HUES48 (cell line): ENCODE measurements around the gene NECAB3.
"Not testable (repeated sequence)": the region's sequence is repeated elsewhere in the genome, so short reads cannot be mapped to it uniquely, and the experiment has no call there.

Experiments
- H3K27ac ChIP-seq: one replicate; pipeline ENCODE4 v1.7.0; 2013; ENCODE audit warnings: low read depth, low read length, inconsistent platforms
- H3K27me3 ChIP-seq: 2 replicates; pipeline ENCODE4 v1.6.1; 2013; ENCODE audit warnings: mild to moderate bottlenecking, low read length; ENCODE audit not compliant: control insufficient read depth, insufficient read depth
- H3K36me3 ChIP-seq: 2 replicates; pipeline ENCODE4 v1.6.1; 2013; ENCODE audit warnings: low read length; ENCODE audit not compliant: control insufficient read depth, insufficient read depth
- H3K4me1 ChIP-seq: 2 replicates; pipeline ENCODE4 v1.6.1; 2013; ENCODE audit warnings: mild to moderate bottlenecking, low read length; ENCODE audit not compliant: control insufficient read depth, insufficient read depth
- H3K4me3 ChIP-seq: 2 replicates; pipeline ENCODE4 v1.5.1; 2013; ENCODE audit warnings: mild to moderate bottlenecking, low read depth, low read length
- H3K9ac ChIP-seq: 2 replicates; pipeline ENCODE4 v1.6.1; 2013; ENCODE audit warnings: mild to moderate bottlenecking, low read depth, low read length, moderate library complexity
- H3K9me3 ChIP-seq: 2 replicates; pipeline ENCODE4 v1.6.1; 2013; ENCODE audit warnings: low read length; ENCODE audit not compliant: control insufficient read depth, insufficient read depth

The NECAB3 gene

GRCh38 chr20:33645396-33645795, 28.8 kb downstream of the NECAB3 start:
- H3K27ac ChIP-seq: no peak overlapping the region
- no peaks in the 10 kb centered on the region for H3K9me3 ChIP-seq
- no peaks in the 10 kb centered on the region for H3K27me3 ChIP-seq
- H3K36me3 ChIP-seq: peaks cover 32% of the 10 kb centered on the region
- no peaks in the 10 kb centered on the region; the same call in 1 of the 2 replicates for H3K4me1 ChIP-seq
- no peak overlapping the region for H3K4me3 ChIP-seq
- no peak overlapping the region for H3K9ac ChIP-seq

GRCh38 chr20:33645072-33645358, 29.2 kb downstream of the NECAB3 start:
- no peaks in the 10 kb centered on the region; the same call in 1 of the 2 replicates for H3K4me1 ChIP-seq
- no peaks in the 10 kb centered on the region for H3K9me3 ChIP-seq
- H3K9ac ChIP-seq: no peak overlapping the region
- no peaks in the 10 kb centered on the region for H3K27me3 ChIP-seq
- H3K36me3 ChIP-seq: peaks cover 35% of the 10 kb centered on the region
- no peak overlapping the region for H3K27ac ChIP-seq
- H3K4me3 ChIP-seq: no peak overlapping the region

- Histone ChIP-seq H3K27ac (no peak overlapping the region), H3K9me3 (no peaks in the 10 kb centered on the region), H3K4me1 (no peaks in the 10 kb centered on the region; the same call in 1 of the 2 replicates), H3K4me3 (no peak overlapping the region), H3K9ac (no peak overlapping the region), H3K27me3 (no peaks in the 10 kb centered on the region), H3K36me3 (peaks cover 38% of the 10 kb centered on the region)
Observed at GRCh38 chr20:33644313-33645071, 29.7 kb downstream of the NECAB3 start.

- Histone ChIP-seq H3K9ac (no peak overlapping the region), H3K4me1 (no peaks in the 10 kb centered on the region), H3K27ac (no peak overlapping the region), H3K9me3 (no peaks in the 10 kb centered on the region), H3K36me3 (peaks cover 59% of the 10 kb centered on the region), H3K27me3 (no peaks in the 10 kb centered on the region), H3K4me3 (no peak overlapping the region)
Observed at GRCh38 chr20:33640287-33640686, 33.9 kb downstream of the NECAB3 start.

GRCh38 chr20:33636776-33637175, 37.5 kb downstream of the NECAB3 start:
- peaks cover 52% of the 10 kb centered on the region for H3K36me3 ChIP-seq
- H3K4me1 ChIP-seq: no peaks in the 10 kb centered on the region
- H3K9ac ChIP-seq: no peak overlapping the region
- no peak overlapping the region for H3K27ac ChIP-seq
- H3K27me3 ChIP-seq: no peaks in the 10 kb centered on the region
- no peak overlapping the region for H3K4me3 ChIP-seq
- H3K9me3 ChIP-seq: no peaks in the 10 kb centered on the region

GRCh38 chr20:33635341-33635740, 38.9 kb downstream of the NECAB3 start:
- Histone ChIP-seq H3K4me3 (no peak overlapping the region), H3K27me3 (no peaks in the 10 kb centered on the region), H3K9ac (no peak overlapping the region), H3K27ac (no peak overlapping the region), H3K36me3 (peaks cover 51% of the 10 kb centered on the region), H3K9me3 (no peaks in the 10 kb centered on the region), H3K4me1 (no peaks in the 10 kb centered on the region)

GRCh38 chr20:33631910-33632309, 42.3 kb downstream of the NECAB3 start:
- H3K36me3 ChIP-seq: peaks cover 54% of the 10 kb centered on the region
- H3K9ac ChIP-seq, H3K9me3 ChIP-seq, H3K4me3 ChIP-seq, H3K4me1 ChIP-seq, H3K27me3 ChIP-seq, H3K27ac ChIP-seq: not testable (repeated sequence)

- H3K27me3 ChIP-seq: no peaks in the 10 kb centered on the region
- no peaks in the 10 kb centered on the region for H3K4me1 ChIP-seq
- H3K4me3 ChIP-seq: no peak overlapping the region
- H3K9me3 ChIP-seq: no peaks in the 10 kb centered on the region
- no peak overlapping the region for H3K9ac ChIP-seq
- H3K27ac ChIP-seq: no peak overlapping the region
- peaks cover 56% of the 10 kb centered on the region for H3K36me3 ChIP-seq
Observed at GRCh38 chr20:33630507-33630906, 43.7 kb downstream of the NECAB3 start.

- peaks cover 61% of the 10 kb centered on the region for H3K36me3 ChIP-seq
- H3K27ac ChIP-seq: no peak overlapping the region
- H3K9ac ChIP-seq: no peak overlapping the region
- H3K27me3 ChIP-seq: no peaks in the 10 kb centered on the region
- H3K4me1 ChIP-seq: no peaks in the 10 kb centered on the region
- H3K9me3 ChIP-seq: no peaks in the 10 kb centered on the region
- H3K4me3 ChIP-seq: no peak overlapping the region
Observed at GRCh38 chr20:33629979-33630378, 44.2 kb downstream of the NECAB3 start.

GRCh38 chr20:33629533-33629932, 44.7 kb downstream of the NECAB3 start:
- no peak overlapping the region for H3K9ac ChIP-seq
- H3K4me3 ChIP-seq: no peak overlapping the region
- no peaks in the 10 kb centered on the region for H3K27me3 ChIP-seq
- peaks cover 66% of the 10 kb centered on the region for H3K36me3 ChIP-seq
- H3K27ac ChIP-seq: no peak overlapping the region
- no peaks in the 10 kb centered on the region for H3K9me3 ChIP-seq
- no peaks in the 10 kb centered on the region for H3K4me1 ChIP-seq

- Histone ChIP-seq H3K36me3 (peaks cover 75% of the 10 kb centered on the region), H3K4me3 (no peak overlapping the region), H3K27me3 (no peaks in the 10 kb centered on the region), H3K9ac (no peak overlapping the region), H3K27ac (no peak overlapping the region), H3K4me1 (no peaks in the 10 kb centered on the region), H3K9me3 (no peaks in the 10 kb centered on the region)
Observed at GRCh38 chr20:33627577-33628216, 46.5 kb downstream of the NECAB3 start.
